Measurements from ENCODE around the gene DYNLT2.
A peak's percentile ranks its signal among the peaks of the same experiment; 100 is the strongest.
"Not testable (repeated sequence)": the region's sequence is repeated elsewhere in the genome, so short reads cannot be mapped to it uniquely, and the experiment has no call there.

Gene DYNLT2

GRCh38 chr6:169714595-169714994 is 36.8 kb downstream of the DYNLT2 start:
- intact Hi-C loops (cut with DNase I): no loop called here
- DNase-seq: no peak

- no peak for DNase-seq
- intact Hi-C loops (cut with DNase I): no loop called here
These were observed 37.2 kb downstream of the DYNLT2 start for GRCh38 chr6:169714178-169714577.

DNA sequence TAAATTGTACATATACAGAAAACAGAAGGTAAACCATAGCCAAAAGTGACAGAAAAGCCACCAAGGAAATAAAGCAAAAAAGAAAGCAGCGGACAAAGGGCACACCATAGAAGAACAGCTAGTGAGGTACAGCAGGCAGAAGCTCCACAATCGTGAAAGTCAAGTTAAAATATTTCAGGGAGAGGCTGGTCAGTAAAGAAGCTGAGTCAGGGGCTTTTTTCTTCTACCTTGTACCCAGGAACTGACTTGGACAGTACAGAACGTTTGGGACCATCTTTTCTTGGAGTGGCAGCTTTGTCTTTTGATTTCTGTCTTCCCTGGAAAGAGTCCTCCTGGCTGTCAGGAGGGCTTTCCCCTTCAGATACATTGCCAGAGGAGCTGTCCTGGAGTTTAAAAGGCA is 41.4 kb downstream of the DYNLT2 start:
- intact Hi-C loops (cut with DNase I): no loop called here
- no peak for DNase-seq

GRCh38 chr6:169709293-169709692 is 42.1 kb downstream of the DYNLT2 start:
- intact Hi-C loops (cut with DNase I): no loop called here
- DNase-seq: no peak

DNA sequence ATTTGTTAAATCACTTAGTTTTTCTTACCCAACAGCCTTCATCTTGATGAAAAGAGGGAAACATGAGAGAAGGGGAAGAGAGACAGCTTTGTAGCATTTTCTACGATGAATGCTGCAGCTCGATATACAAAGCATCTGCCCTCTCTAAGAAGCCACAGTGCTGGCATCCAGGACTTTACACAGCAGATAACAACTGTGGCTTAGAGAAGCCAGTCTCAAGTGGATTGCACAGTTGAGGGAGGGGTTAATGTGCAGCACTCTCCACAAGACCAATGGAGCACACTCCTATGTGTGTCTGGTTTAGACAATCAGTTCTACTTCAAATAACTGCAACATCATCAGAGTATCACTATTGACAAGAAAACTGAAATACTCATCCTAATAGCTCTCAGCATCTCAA is 43.6 kb downstream of the DYNLT2 start:
- no peak for DNase-seq
- intact Hi-C loops (cut with DNase I): no loop called here

- intact Hi-C loops (cut with DNase I): no loop called here
- DNase-seq: no peak
These were observed 48.5 kb downstream of the DYNLT2 start for GRCh38 chr6:169702840-169703246.

GRCh38 chr6:169701954-169702839 is 49.2 kb downstream of the DYNLT2 start, which contains the start of the genes C6orf120 and WDR27:
Gene C6orf120, plus strand, starts transcription at chr6:169702126. Its CDS starts 334 bp downstream, at chr6:169702460.
Gene WDR27, minus strand, starts transcription at chr6:169702029. Its CDS starts 13,024 bp downstream, at chr6:169689005.
- intact Hi-C loops (cut with DNase I): no loop called here
- peak; percentile 91 to 99 (median 96) for DNase-seq

- peak in 11 of 42 donors; percentile 7 to 53 (median 25) for DNase-seq
- intact Hi-C loops (cut with DNase I): no loop called here
These were observed 49.9 kb downstream of the DYNLT2 start for GRCh38 chr6:169701311-169701953.

DNA sequence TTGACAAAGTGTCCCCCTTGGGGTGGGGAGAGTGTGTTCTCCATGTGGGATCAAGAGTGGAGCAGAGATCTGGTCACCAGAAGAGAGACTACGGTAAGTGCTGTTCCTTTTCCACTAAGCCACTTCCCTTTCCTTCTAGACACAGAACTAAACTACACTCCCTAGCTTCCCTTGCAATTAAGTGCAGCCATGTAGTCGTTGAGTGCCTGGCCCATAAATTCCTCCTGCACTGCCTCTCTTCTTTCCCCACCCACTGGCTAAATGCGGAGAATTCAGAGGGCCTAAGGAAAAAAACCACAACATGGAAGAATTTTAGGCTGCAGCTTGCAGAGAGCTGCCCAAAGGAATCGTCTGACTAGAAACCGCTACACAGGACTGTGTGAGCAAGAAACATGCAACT is 51.1 kb downstream of the DYNLT2 start:
- intact Hi-C loops (cut with DNase I): no loop called here
- DNase-seq: no peak

DNA sequence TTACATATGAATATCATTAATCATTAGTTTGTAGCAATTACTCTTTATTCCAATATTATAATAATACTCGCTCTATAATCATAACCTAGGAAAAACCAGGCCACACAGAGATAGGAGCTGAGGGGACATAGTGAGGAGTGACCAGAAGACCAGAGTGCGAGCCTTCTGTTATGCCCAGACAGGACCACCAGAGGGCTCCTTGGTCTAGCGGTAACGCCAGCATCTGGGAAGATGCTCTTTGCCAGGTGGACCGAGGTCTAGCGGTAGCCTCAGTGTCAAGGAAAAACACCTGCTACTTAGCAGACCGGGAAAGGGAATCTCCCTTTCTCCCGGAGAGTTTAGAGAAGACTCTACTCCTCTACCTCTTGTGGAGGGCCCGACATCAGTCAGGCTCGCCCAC is 54.3 kb downstream of the DYNLT2 start:
- DNase-seq: peak in 8 of 42 donors; percentile 6 to 64 (median 23)
- intact Hi-C loops (cut with DNase I): not testable (repeated sequence)

- no peak for DNase-seq
- intact Hi-C loops (cut with DNase I): no loop called here
These were observed 56.2 kb downstream of the DYNLT2 start for GRCh38 chr6:169695131-169695530.

DNA sequence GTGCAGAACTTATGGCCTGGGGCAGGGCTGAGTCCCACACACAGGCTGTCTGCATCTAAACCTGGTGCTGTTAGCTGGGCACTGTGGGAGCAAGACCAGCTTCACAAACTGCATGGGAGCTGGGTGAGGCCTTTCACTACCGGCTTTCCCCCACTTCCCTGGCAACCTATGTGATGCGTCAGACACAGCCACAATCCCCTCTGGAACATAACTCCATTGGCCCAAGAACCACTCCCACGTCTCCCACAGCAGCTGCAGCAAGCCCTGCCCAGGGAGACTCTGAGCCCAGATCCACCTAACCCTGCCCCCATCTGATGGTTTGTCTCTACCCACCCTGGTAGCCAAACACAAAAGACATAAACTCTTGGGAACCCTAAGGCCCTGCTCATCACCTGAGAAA is 58.9 kb downstream of the DYNLT2 start:
- no peak for DNase-seq
- intact Hi-C loops (cut with DNase I): no loop called here

DNA sequence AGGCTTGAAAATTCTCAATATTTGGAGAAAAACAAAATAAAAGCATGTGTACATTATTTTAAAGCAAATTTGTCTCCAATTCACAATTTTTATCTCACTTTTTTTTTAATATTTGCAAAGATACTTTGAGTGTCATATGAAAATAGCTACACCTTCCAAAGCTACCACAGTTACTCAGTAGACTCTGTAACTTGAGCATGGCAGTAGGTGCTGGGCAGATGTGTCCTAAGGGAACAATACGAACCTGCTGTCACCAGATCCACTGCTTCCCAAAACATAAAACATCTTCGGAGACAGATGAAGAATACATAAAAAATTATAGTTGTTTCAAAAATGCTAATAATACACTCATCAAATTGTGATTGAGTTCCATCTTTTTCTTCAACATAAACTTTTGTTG is 60.1 kb downstream of the DYNLT2 start:
- DNase-seq: no peak
- intact Hi-C loops (cut with DNase I): no loop called here
